Keratinocyte (primary cell): ENCODE data around the gene AEN. TPM values are rescaled to one million over a fixed set of nuclear protein-coding genes. Genes with fewer than 3 reads are reported as not detected.
"Not testable (repeated sequence)": the region's sequence is repeated elsewhere in the genome, so short reads cannot be mapped to it uniquely, and the experiment has no call there.

ENCODE experiments used
- DNase-seq: peaks from one replicate; pipeline ENCODE4 v3.0.0-alpha.2; 2011; ENCODE audit warnings: low read depth, missing footprints, low spot score
- FAIRE-seq: peaks from 2 replicates; lab custom pipeline; 2011; peaks lifted over from hg19 to GRCh38; lab: Jason Lieb, UNC
- H2AFZ ChIP-seq: 2 replicates; pipeline ENCODE4 v1.6.0; 2012; ENCODE audit warnings: low read length, control low read depth, inconsistent platforms; ENCODE audit not compliant: control insufficient read depth
- H3K27ac ChIP-seq: 2 replicates; pipeline ENCODE4 v1.5.1; 2011; ENCODE audit warnings: low read length; ENCODE audit not compliant: control insufficient read depth, insufficient read depth
- H3K27me3 ChIP-seq: 3 replicates; pipeline ENCODE4 v1.6.0; 2011; ENCODE audit warnings: low read length; ENCODE audit not compliant: control insufficient read depth, insufficient read depth; ENCODE audit errors: extremely low read depth
- H3K36me3 ChIP-seq, 2 experiments: 2 replicates in 1 of 2; 3 replicates in 1 of 2; pipeline ENCODE4 v1.5.1; 2011; ENCODE audit warnings: low read length in 2 of 2, mild to moderate bottlenecking in 1 of 2; ENCODE audit not compliant: control insufficient read depth in 2 of 2, insufficient read depth in 2 of 2; ENCODE audit errors: extremely low read depth in 1 of 2
- H3K4me1 ChIP-seq: 3 replicates; pipeline ENCODE4 v1.5.1; 2011; ENCODE audit warnings: low read length; ENCODE audit not compliant: control insufficient read depth, insufficient read depth; ENCODE audit errors: extremely low read depth
- H3K4me2 ChIP-seq: 3 replicates; pipeline ENCODE4 v1.6.0; 2011; ENCODE audit warnings: low read depth, low read length; ENCODE audit not compliant: control insufficient read depth, insufficient read depth; ENCODE audit errors: extremely low read depth
- H3K4me3 ChIP-seq, 3 experiments: fragments of 200-600 bp in 1 of 3; sonication (generic) in 1 of 3; 2 replicates in 2 of 3; 3 replicates in 1 of 3; pipeline ENCODE4 v1.5.1; 2011 to 2016; ENCODE audit warnings: low read length in 3 of 3, mild to moderate bottlenecking in 3 of 3, control low read depth in 2 of 3, inconsistent platforms in 1 of 3, low read depth in 1 of 3, mixed read lengths in 1 of 3, mixed run types in 1 of 3, moderate library complexity in 1 of 3; ENCODE audit not compliant: control insufficient read depth in 2 of 3, insufficient read depth in 2 of 3; ENCODE audit errors: extremely low read depth in 1 of 3
- H3K79me2 ChIP-seq: 2 replicates; pipeline ENCODE4 v1.6.0; 2012; ENCODE audit warnings: low read length; ENCODE audit not compliant: control insufficient read depth, insufficient read depth
- H3K9ac ChIP-seq: 3 replicates; pipeline ENCODE4 v1.6.0; 2011; ENCODE audit warnings: low read length; ENCODE audit not compliant: control insufficient read depth, insufficient read depth; ENCODE audit errors: extremely low read depth
- H3K9me1 ChIP-seq: 3 replicates; pipeline ENCODE4 v1.6.0; 2011; ENCODE audit warnings: low read length; ENCODE audit not compliant: control insufficient read depth, insufficient read depth; ENCODE audit errors: extremely low read depth
- H3K9me3 ChIP-seq: 2 replicates; pipeline ENCODE4 v1.5.1; 2012; ENCODE audit warnings: low read depth, low read length; ENCODE audit not compliant: control insufficient read depth
- H4K20me1 ChIP-seq: 3 replicates; pipeline ENCODE4 v1.6.0; 2011; ENCODE audit warnings: low read length; ENCODE audit not compliant: control insufficient read depth, insufficient read depth; ENCODE audit errors: extremely low read depth
- CTCF ChIP-seq, 3 experiments: IDR thresholded peaks in 1 of 3; conservative IDR thresholded peaks in 1 of 3; optimal IDR thresholded peaks in 1 of 3; 2 replicates in 2 of 3; 3 replicates in 1 of 3; pipeline versions ENCODE3 to v1.5.1; 2011; ENCODE audit warnings: low read length in 3 of 3, mild to moderate bottlenecking in 3 of 3, moderate library complexity in 2 of 3, control low read depth in 1 of 3, inconsistent platforms in 1 of 3; ENCODE audit not compliant: insufficient read depth in 2 of 3; ENCODE audit errors: extremely low read depth in 1 of 3
- EZH2 ChIP-seq: IDR thresholded peaks from one replicate; pipeline ENCODE4 v1.6.1; 2012; ENCODE audit warnings: inconsistent platforms, mild to moderate bottlenecking, low read length, moderate library complexity
- dilution Hi-C: fragments of 300-500 bp; cut with MboI; formaldehyde crosslinking; loops from one replicate; pipeline ENCODE4 v1.7.0; 2020; ENCODE audit warnings: low sequenced_read_pairs; ENCODE audit not compliant: extremely low pct_ligation_motif_present
- polyA plus RNA-seq, 5 experiments: library from polyadenylated mRNA; depleted of rRNA in 3 of 5; stranded (reverse) in 3 of 5; stranded (forward) in 1 of 5; unstranded in 1 of 5; fragments of >200 nt; gene quantifications; 1 replicate in 1 of 5; 2 replicates in 3 of 5; 3 replicates in 1 of 5; pipeline versions ENCODE4 v1.2.1 to v1.2.3, GENCODE V29; 2011 to 2012; ENCODE audit warnings: missing spikeins in 2 of 5, low read depth in 1 of 5, low replicate concordance in 1 of 5

AEN gene
- polyA plus RNA-seq, 1 donor (not counting 4 experiments of a cell fraction or from before 2014, with no cell fraction given), result 27.5 TPM

- dilution Hi-C loops, result no loop called here
- Histone ChIP-seq H3K4me1 (peaks cover 35% of the 10 kb centered on the region), H3K79me2 (peaks cover 53% of the 10 kb centered on the region), H3K9me1 (peaks cover 12% of the 10 kb centered on the region), H3K27me3 (no peaks in the 10 kb centered on the region), H3K36me3 (peaks cover 45 to 67% of the 10 kb centered on the region in 2 experiments), H3K4me2 (no peak overlapping the region), H4K20me1 (peaks cover 28% of the 10 kb centered on the region), H3K27ac (no peak overlapping the region), H3K4me3 (no peak overlapping the region), H2AFZ (no peak overlapping the region), H3K9ac (no peak overlapping the region), H3K9me3 (no peaks in the 10 kb centered on the region)
- DNase-seq (no peak), FAIRE-seq (no peak)
- no peak for TF ChIP-seq EZH2
- TF ChIP-seq CTCF (optimal IDR thresholded peaks at IDR 0.05 in 1 of 3, IDR thresholded peaks at IDR 0.05 in 1 of 3, conservative IDR thresholded peaks at IDR 0.05 in 1 of 3; ENCODE audit: extremely low read depth in 1 of 3, insufficient read depth in 2 of 3, low read length in 3 of 3), result no peak
These were observed 10.4 kb downstream of the AEN start for GRCh38 chr15:88631464-88632028.

- dilution Hi-C loops, H3K9me3 ChIP-seq, H2AFZ ChIP-seq, H3K9ac ChIP-seq, FAIRE-seq, H3K27me3 ChIP-seq, H3K27ac ChIP-seq, H3K4me3 ChIP-seq, H3K9me1 ChIP-seq, H3K4me2 ChIP-seq, DNase-seq: not testable (repeated sequence)
- Histone ChIP-seq H3K79me2 (peaks cover 40% of the 10 kb centered on the region), H4K20me1 (peaks cover 16% of the 10 kb centered on the region), H3K36me3 (peaks cover 38 to 55% of the 10 kb centered on the region in 2 experiments), H3K4me1 (peaks cover 24% of the 10 kb centered on the region)
These were observed 11.7 kb downstream of the AEN start for GRCh38 chr15:88632797-88633196.

GRCh38 chr15:88634449-88634848 lies 13.3 kb downstream of the AEN start:
- Histone ChIP-seq H3K36me3 (peaks cover 29 to 39% of the 10 kb centered on the region in 2 experiments), H3K4me1 (peaks cover 35% of the 10 kb centered on the region), H3K4me3 (no peak overlapping the region)

More at GRCh38 chr15:88634449-88634848, 13.3 kb downstream of the AEN start:
- no peak overlapping the region for H2AFZ ChIP-seq
- no peak for DNase-seq
- dilution Hi-C loops, result no loop called here
- no peak overlapping the region for H3K4me2 ChIP-seq
- peaks cover 24% of the 10 kb centered on the region for H3K79me2 ChIP-seq
- no peak for FAIRE-seq
- H3K9me3 ChIP-seq, result no peaks in the 10 kb centered on the region
- H4K20me1 ChIP-seq, result peaks cover 8% of the 10 kb centered on the region
- H3K27me3 ChIP-seq, result no peaks in the 10 kb centered on the region
- peaks cover 9% of the 10 kb centered on the region for H3K9me1 ChIP-seq
- TF ChIP-seq EZH2 (no peak), CTCF (optimal IDR thresholded peaks at IDR 0.05 in 1 of 3, IDR thresholded peaks at IDR 0.05 in 1 of 3, conservative IDR thresholded peaks at IDR 0.05 in 1 of 3; ENCODE audit: extremely low read depth in 1 of 3, insufficient read depth in 2 of 3, low read length in 3 of 3) (no peak)
- no peak overlapping the region for H3K9ac ChIP-seq
- no peak overlapping the region for H3K27ac ChIP-seq
